Endothelial cell of umbilical vein (primary cell): ENCODE data around the gene LATS1. TPM values are rescaled to one million over a fixed set of nuclear protein-coding genes. Genes with fewer than 3 reads are reported as not detected.

Experiments used
- BruUV-seq: library from RNA; stranded (reverse); fragments of 400-500 nt; replicated peaks from 2 replicates; lab custom pipeline; 2021; lab: Mats Ljungman, UMichigan
- CTCF ChIA-PET: fragments of 300-600, 350-600 bp; sonication (Branson Sonifier 250); formaldehyde crosslinking; loops from one replicate; lab custom pipeline; 2021; ENCODE audit warnings: antibody characterized with exemption, inconsistent platforms; lab: Charles Lee
- POLR2A ChIA-PET: fragments of 300-600, 350-600 bp; sonication (Branson Sonifier 250); formaldehyde crosslinking; loops from one replicate; lab custom pipeline; 2021; ENCODE audit warnings: antibody characterized with exemption, inconsistent platforms; lab: Charles Lee
- DNase-seq: peaks from one replicate; pipeline ENCODE4 v3.0.0-alpha.2; 2011; ENCODE audit warnings: low read depth, low spot score
- FAIRE-seq: peaks from 2 replicates; lab custom pipeline; 2011; peaks lifted over from hg19 to GRCh38; lab: Jason Lieb, UNC
- H2AFZ ChIP-seq: 2 replicates; pipeline ENCODE4 v1.6.0; 2012; ENCODE audit warnings: low read depth, low read length, control low read depth, inconsistent platforms
- H3K27ac ChIP-seq: 2 replicates; pipeline ENCODE4 v1.5.1; 2011; ENCODE audit warnings: low read depth, mild to moderate bottlenecking, control low read depth, low read length, moderate library complexity; ENCODE audit not compliant: insufficient read depth
- H3K27me3 ChIP-seq, 2 experiments: 2 replicates each; pipeline versions ENCODE4 v1.6.0 to v1.6.1; 2011; ENCODE audit warnings: low read length in 2 of 2, mixed read lengths in 1 of 2; ENCODE audit not compliant: control insufficient read depth in 2 of 2, insufficient read depth in 2 of 2
- H3K36me3 ChIP-seq, 2 experiments: 2 replicates in 1 of 2; 3 replicates in 1 of 2; pipeline ENCODE4 v1.5.1; 2011; ENCODE audit warnings: low read length in 2 of 2, mild to moderate bottlenecking in 1 of 2, moderate library complexity in 1 of 2; ENCODE audit not compliant: control insufficient read depth in 2 of 2, insufficient read depth in 2 of 2; ENCODE audit errors: extremely low read depth in 1 of 2
- H3K4me1 ChIP-seq: 3 replicates; pipeline ENCODE4 v1.5.1; 2011; ENCODE audit warnings: mild to moderate bottlenecking, low read length; ENCODE audit not compliant: control insufficient read depth, insufficient read depth; ENCODE audit errors: extremely low read depth
- H3K4me2 ChIP-seq: 2 replicates; pipeline ENCODE4 v1.6.1; 2011; ENCODE audit warnings: low read length, control low read depth, mixed read lengths; ENCODE audit not compliant: insufficient read depth
- H3K4me3 ChIP-seq, 3 experiments: fragments of 200-600 bp in 1 of 3; sonication (generic), shearing (Covaris generic) in 1 of 3; replicated peaks in 1 of 3; 2 replicates each; pipeline ENCODE4 v1.5.1; 2011 to 2016; ENCODE audit warnings: control low read depth in 3 of 3, low read length in 3 of 3, mild to moderate bottlenecking in 2 of 3, inconsistent platforms in 1 of 3, low read depth in 1 of 3, moderate library complexity in 1 of 3; ENCODE audit not compliant: insufficient read depth in 1 of 3
- H3K79me2 ChIP-seq: 2 replicates; pipeline ENCODE4 v1.6.0; 2012; ENCODE audit warnings: low read length, inconsistent platforms; ENCODE audit not compliant: control insufficient read depth, insufficient read depth
- H3K9ac ChIP-seq: replicated peaks from 2 replicates; pipeline ENCODE3; 2011; ENCODE audit warnings: low read length, control low read depth; ENCODE audit not compliant: insufficient read depth; ENCODE audit errors: extremely low read depth
- H3K9me1 ChIP-seq: replicated peaks from 3 replicates; pipeline ENCODE4 v1.6.0; 2011; ENCODE audit warnings: mild to moderate bottlenecking, low read length; ENCODE audit not compliant: control insufficient read depth, insufficient read depth; ENCODE audit errors: extremely low read depth
- H3K9me3 ChIP-seq: replicated peaks from 2 replicates; pipeline ENCODE4 v1.5.1; 2012; ENCODE audit warnings: low read length, inconsistent platforms; ENCODE audit not compliant: control insufficient read depth, insufficient read depth
- H4K20me1 ChIP-seq: replicated peaks from 2 replicates; pipeline ENCODE3; 2011; ENCODE audit warnings: mild to moderate bottlenecking, low read length; ENCODE audit not compliant: control insufficient read depth, insufficient read depth; ENCODE audit errors: extremely low read depth
- EZH2 ChIP-seq: IDR thresholded peaks from 2 replicates; pipeline ENCODE4 v1.6.1; 2012; ENCODE audit warnings: borderline replicate concordance, low read depth, mild to moderate bottlenecking, moderate library complexity, low read length, inconsistent platforms; ENCODE audit not compliant: severe bottlenecking
- FOS ChIP-seq: IDR thresholded peaks from 2 replicates; pipeline ENCODE4 v1.6.1; 2011; ENCODE audit warnings: mild to moderate bottlenecking, low read length, moderate library complexity, borderline replicate concordance; ENCODE audit not compliant: insufficient read depth
- GATA2 ChIP-seq: IDR thresholded peaks from 2 replicates; pipeline ENCODE4 v1.7.0; 2011; ENCODE audit warnings: low read depth, mild to moderate bottlenecking, moderate library complexity, mixed read lengths, low read length; ENCODE audit not compliant: insufficient read length, insufficient read depth
- JUN ChIP-seq: IDR thresholded peaks from 2 replicates; pipeline ENCODE4 v1.6.1; 2011; ENCODE audit warnings: borderline replicate concordance, low read depth; ENCODE audit not compliant: insufficient read length, insufficient read depth
- MYC ChIP-seq: IDR thresholded peaks from one replicate; pipeline ENCODE4 v1.6.1; 2011; ENCODE audit warnings: mild to moderate bottlenecking, low read depth, low read length
- POLR2A ChIP-seq: IDR thresholded peaks from 2 replicates; pipeline ENCODE4 v1.6.1; 2012; ENCODE audit warnings: low read depth, mild to moderate bottlenecking, control low read depth, low read length
- POLR2AphosphoS5 ChIP-seq: IDR thresholded peaks from 2 replicates; pipeline ENCODE4 v1.6.1; 2012; ENCODE audit warnings: low read depth, mild to moderate bottlenecking, control low read depth, low read length, moderate library complexity; ENCODE audit not compliant: insufficient read depth
- dilution Hi-C: fragments of 300-500 bp; cut with MboI; formaldehyde crosslinking; loops from one replicate; pipeline ENCODE4 v1.15.0; 2019; ENCODE audit warnings: low sequenced_read_pairs; ENCODE audit not compliant: extremely low pct_ligation_motif_present
- intact Hi-C: fragments of 100-400 bp; cut with micrococcal nuclease; formaldehyde crosslinking; loops from one replicate; pipeline ENCODE4 v1.10.0; 2022
- polyA plus RNA-seq, 4 experiments: library from polyadenylated mRNA; depleted of rRNA in 3 of 4; stranded (reverse) in 3 of 4; unstranded in 1 of 4; fragments of >200 nt; gene quantifications; 2 replicates each; pipeline versions ENCODE4 v1.2.1 to v1.2.3, GENCODE V29; 2011 to 2012; ENCODE audit warnings: missing spikeins in 1 of 4
- total RNA-seq: library from RNA; stranded (reverse); gene quantifications from 2 replicates; pipeline ENCODE4 v1.2.3, GENCODE V29; 2021
- TF ChIP-seq, protein P1 (sequence below): IDR thresholded peaks from 2 replicates; pipeline ENCODE4 v1.6.1; 2011; ENCODE audit not compliant: insufficient read depth, insufficient read length
- TF ChIP-seq, protein P2 (sequence below), 2 donors: IDR thresholded peaks; 1 replicate in 1 of 2; 2 replicates in 1 of 2; pipeline ENCODE4 v1.5.1; 2011; ENCODE audit warnings: low read length in 2 of 2, mild to moderate bottlenecking in 2 of 2, moderate library complexity in 2 of 2, control low read depth in 1 of 2, inconsistent platforms in 1 of 2, low read depth in 1 of 2; ENCODE audit not compliant: insufficient read depth in 1 of 2; ENCODE audit errors: extremely low read depth in 1 of 2

LATS1 gene
- total and polyA plus RNA-seq, 2 donors (not counting 3 experiments of a cell fraction or from before 2014, with no cell fraction given) = 8.4 to 27.6 TPM

DNA sequence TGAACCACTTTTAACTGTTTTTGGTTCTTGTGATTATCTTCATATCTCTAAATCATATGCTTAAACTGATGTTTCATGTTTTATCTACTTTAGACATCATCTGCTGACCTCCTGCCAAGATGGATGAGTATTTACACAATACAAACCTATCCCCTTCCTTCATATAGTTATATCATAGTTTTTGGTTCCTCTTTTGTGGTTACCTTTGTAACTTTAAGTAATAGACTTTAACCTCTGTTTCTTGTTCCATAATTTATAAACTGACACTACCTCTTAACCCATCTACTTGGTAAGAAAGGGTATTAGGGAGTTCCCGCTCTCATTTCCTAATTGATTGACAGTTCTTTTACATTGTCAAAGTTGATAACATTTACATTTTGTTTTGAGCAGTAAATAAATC lies 43.5 kb upstream of the LATS1 start:
- H3K9me1 ChIP-seq = no peaks in the 10 kb centered on the region
- no peaks in the 10 kb centered on the region for H3K4me1 ChIP-seq
- TF ChIP-seq POLR2A (no peak), GATA2 (no peak), EZH2 (no peak), FOS (no peak), POLR2AphosphoS5 (no peak), MYC (no peak), JUN (no peak)
- TF ChIP-seq, protein P1, sequence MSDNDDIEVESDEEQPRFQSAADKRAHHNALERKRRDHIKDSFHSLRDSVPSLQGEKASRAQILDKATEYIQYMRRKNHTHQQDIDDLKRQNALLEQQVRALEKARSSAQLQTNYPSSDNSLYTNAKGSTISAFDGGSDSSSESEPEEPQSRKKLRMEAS = no peak
- TF ChIP-seq, protein P2, sequence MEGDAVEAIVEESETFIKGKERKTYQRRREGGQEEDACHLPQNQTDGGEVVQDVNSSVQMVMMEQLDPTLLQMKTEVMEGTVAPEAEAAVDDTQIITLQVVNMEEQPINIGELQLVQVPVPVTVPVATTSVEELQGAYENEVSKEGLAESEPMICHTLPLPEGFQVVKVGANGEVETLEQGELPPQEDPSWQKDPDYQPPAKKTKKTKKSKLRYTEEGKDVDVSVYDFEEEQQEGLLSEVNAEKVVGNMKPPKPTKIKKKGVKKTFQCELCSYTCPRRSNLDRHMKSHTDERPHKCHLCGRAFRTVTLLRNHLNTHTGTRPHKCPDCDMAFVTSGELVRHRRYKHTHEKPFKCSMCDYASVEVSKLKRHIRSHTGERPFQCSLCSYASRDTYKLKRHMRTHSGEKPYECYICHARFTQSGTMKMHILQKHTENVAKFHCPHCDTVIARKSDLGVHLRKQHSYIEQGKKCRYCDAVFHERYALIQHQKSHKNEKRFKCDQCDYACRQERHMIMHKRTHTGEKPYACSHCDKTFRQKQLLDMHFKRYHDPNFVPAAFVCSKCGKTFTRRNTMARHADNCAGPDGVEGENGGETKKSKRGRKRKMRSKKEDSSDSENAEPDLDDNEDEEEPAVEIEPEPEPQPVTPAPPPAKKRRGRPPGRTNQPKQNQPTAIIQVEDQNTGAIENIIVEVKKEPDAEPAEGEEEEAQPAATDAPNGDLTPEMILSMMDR (IDR thresholded peaks at IDR 0.05; ENCODE audit: extremely low read depth in 1 of 2, insufficient read depth in 1 of 2, low read depth in 1 of 2, low read length in 2 of 2) = no peak
- no peak overlapping the region for H3K9ac ChIP-seq
- intact Hi-C loops = no loop called here
- CTCF ChIA-PET = no interaction called here
- POLR2A ChIA-PET = no interaction called here
- no peaks in the 10 kb centered on the region for H3K9me3 ChIP-seq
- no peaks in the 10 kb centered on the region for H4K20me1 ChIP-seq
- FAIRE-seq (no peak), DNase-seq (no peak)
- dilution Hi-C loops = no loop called here
- H3K36me3 ChIP-seq = no peaks in the 10 kb centered on the region
- peaks cover 65% of the 10 kb centered on the region for H3K79me2 ChIP-seq
- no peak overlapping the region for H3K4me3 ChIP-seq
- no TSS peak for BruUV-seq
- H3K27me3 ChIP-seq = no peaks in the 10 kb centered on the region
- H3K27ac ChIP-seq = no peak overlapping the region
- no peak overlapping the region for H3K4me2 ChIP-seq
- H2AFZ ChIP-seq = no peak overlapping the region
